Choroid plexus epithelial cell (primary cell): ENCODE results near the gene SYCN.
A peak's percentile ranks its signal among the peaks of the same experiment; 100 is the strongest.

Experiments used
- DNase-seq: peaks from one replicate; pipeline ENCODE4 v3.0.0-alpha.2; 2010; ENCODE audit warnings: low read depth
- H3K4me3 ChIP-seq: 2 replicates; pipeline ENCODE4 v1.5.1; 2011; ENCODE audit warnings: low read depth, mild to moderate bottlenecking, control low read depth, low read length, moderate library complexity
- TF ChIP-seq, protein P1 (sequence below): conservative IDR thresholded peaks from 2 replicates; pipeline ENCODE4 v1.5.1; 2011; ENCODE audit warnings: low read depth, mild to moderate bottlenecking, control low read depth, inconsistent platforms, low read length, moderate library complexity

Gene SYCN

GRCh38 chr19:39160523-39160861 lies 43.6 kb downstream of the SYCN start:
- peak; percentile 69 for DNase-seq
- H3K4me3 ChIP-seq: no peak overlapping the region
- TF ChIP-seq, protein P1, sequence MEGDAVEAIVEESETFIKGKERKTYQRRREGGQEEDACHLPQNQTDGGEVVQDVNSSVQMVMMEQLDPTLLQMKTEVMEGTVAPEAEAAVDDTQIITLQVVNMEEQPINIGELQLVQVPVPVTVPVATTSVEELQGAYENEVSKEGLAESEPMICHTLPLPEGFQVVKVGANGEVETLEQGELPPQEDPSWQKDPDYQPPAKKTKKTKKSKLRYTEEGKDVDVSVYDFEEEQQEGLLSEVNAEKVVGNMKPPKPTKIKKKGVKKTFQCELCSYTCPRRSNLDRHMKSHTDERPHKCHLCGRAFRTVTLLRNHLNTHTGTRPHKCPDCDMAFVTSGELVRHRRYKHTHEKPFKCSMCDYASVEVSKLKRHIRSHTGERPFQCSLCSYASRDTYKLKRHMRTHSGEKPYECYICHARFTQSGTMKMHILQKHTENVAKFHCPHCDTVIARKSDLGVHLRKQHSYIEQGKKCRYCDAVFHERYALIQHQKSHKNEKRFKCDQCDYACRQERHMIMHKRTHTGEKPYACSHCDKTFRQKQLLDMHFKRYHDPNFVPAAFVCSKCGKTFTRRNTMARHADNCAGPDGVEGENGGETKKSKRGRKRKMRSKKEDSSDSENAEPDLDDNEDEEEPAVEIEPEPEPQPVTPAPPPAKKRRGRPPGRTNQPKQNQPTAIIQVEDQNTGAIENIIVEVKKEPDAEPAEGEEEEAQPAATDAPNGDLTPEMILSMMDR: peak; percentile 26

DNA sequence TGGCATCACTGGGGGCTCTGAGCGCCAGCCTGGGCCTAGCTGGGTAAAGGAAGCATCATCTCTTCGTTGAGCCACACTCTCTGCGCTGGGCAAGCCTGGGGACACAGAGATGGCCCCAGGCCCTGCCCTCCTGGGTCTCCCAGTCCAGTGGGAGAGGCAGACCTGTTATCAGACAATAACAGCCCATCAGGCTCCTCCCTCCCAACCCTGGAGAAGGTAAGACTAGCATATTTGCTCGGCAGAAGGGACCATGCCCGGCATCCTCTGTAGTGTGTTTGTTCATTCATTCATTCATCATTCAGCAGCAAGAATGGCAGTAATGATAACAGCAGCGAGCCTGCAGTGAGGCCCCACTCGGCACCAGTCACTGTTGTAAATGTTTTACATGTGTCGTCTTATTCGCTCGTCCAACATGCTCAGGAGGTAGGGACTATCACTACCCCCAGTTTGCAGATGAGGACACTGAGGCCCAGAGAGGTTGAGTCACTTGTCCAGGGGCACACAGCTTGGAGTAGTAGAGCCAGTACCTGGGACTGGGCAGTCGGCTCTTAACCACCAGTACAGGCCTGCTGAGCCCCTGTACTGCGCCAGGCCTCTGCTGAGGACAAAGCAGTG lies 45.3 kb downstream of the SYCN start:
- TF ChIP-seq, protein P1: no peak
- no peak overlapping the region for H3K4me3 ChIP-seq

GRCh38 chr19:39157997-39158389 lies 46.1 kb downstream of the SYCN start:
- TF ChIP-seq, protein P1: no peak
- H3K4me3 ChIP-seq: no peak overlapping the region
- no peak for DNase-seq

More for the DNA sequence above, 45.3 kb downstream of the SYCN start:
- DNase-seq: no peak

DNA sequence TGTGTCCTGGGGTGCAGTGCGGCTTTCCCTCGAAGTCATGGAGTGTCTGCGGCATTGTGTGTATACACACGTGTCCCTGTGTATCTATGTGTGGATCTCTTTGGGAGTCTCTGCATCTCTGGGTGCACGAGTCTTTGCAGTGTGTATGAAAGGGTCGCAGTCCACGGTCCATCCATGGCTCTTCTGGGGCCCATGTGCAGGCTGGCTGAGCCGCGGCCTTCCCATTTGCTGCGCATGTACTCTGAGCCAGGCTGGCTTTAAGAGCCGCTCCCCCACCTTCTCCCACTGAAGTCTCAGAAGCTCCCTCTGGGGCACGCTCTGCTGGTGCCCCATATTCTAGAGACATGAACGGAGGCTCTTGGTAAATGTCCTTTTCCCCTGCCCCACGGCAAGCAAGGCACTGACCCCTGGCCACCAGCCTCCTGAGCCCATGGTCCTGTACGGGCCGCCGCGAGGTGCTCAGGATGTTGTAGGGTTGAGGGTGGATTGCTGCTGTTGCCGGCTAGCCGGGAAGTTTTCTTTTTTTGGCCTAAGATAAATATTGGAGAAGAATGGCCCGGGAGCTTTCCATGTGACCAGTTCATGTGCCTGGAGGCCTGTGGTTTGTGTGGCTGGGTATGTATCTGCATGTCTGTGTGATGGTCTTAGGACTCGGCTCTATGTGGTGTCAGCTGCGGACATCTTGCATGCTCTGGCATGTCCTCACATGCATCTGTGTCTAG lies 46.6 kb downstream of the SYCN start:
- no peak overlapping the region for H3K4me3 ChIP-seq
- peak; percentile 50 for DNase-seq
- TF ChIP-seq, protein P1: no peak

DNA sequence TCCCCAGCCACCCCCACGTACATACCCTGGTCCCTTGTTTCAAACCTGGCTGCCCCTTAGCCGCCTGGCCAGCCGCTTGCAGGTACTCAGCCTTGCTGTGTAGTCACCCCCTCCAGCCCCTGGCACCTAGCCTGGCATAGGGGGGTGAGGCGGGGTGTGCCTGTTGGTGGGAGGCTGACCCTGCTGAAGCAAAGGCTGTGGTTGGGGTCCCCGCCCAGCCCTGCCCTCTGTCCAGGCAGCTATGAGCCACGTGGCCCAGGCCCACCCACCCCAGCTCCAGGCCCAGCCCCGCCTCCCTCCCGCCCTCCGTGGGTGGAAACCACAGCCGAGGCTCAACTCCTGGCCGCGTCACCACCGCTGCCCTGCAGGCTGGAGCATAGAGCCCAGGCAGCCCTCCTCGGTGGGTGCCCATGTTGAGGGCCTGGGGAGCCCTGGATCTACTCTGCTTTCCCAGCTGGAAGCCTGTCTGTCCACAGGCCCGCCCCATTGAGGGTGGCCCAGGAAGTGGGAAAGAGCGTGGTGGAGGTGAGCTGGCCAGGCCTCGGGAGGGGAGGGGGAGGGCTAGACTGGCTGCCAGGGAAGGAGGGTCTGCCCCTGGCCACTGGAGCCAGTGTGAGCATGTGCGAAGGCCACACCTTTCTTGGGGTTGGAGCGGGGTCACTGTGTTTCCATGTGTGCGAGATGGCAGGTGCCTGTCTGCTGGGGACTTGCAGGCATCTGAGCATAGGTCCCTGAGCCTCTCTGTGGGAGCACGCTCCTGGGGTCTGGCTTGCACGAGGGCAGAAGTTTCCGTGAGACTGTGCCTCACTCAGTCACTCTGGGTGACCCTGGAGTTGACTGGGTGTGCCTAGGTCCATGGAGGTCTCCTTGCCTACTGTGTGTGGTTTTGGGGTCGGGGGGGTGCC lies 47.5 kb downstream of the SYCN start:
- peak overlapping the region; percentile 36 for H3K4me3 ChIP-seq
- TF ChIP-seq, protein P1: no peak
- DNase-seq: peak; percentile 16

DNA sequence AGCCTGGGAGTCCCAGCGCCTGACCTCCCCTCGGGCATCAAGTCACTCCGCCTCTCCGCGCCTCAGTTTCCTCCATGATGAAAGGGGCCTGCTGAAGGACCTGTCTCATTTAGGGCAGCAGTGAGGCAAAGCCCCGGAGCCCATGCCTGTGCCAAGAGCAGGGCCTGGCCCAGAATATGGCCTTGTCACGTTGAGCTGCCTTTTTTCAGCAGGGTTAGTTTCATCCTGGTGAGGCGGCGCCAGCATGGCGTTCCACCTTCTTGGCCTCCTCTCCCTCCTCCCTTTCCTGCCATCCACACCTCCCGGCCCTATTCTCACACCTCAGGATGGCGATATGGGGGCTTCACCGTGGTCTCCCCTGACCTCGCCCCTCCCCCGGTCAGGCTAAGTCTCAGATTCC lies 48.3 kb downstream of the SYCN start:
- TF ChIP-seq, protein P1: no peak

More for the DNA sequence above, 48.3 kb downstream of the SYCN start:
- no peak for DNase-seq
- no peak overlapping the region for H3K4me3 ChIP-seq
